Measurements from ENCODE around the gene ADIPOQ. TPM values are rescaled to one million over a fixed set of nuclear protein-coding genes. Genes with fewer than 3 reads are reported as not detected.
"Not testable (repeated sequence)": the region's sequence is repeated elsewhere in the genome, so short reads cannot be mapped to it uniquely, and the experiment has no call there.

Gene ADIPOQ
- total RNA-seq, 1 donor: under 0.01 TPM

- peak within 1 kb of the TSS; percentile 100 for H2AFZ ChIP-seq (ENCODE audit: low read length)
- DNase-seq (ENCODE audit: insufficient read length, low spot score, missing footprints): peak; percentile 92
- peaks cover 13% of the 10 kb centered on the region for H3K36me3 ChIP-seq (ENCODE audit: insufficient read depth, low read length)
- H4K20me1 ChIP-seq (ENCODE audit: insufficient read depth, low read length): no peaks in the 10 kb centered on the region
- H3K27ac ChIP-seq (ENCODE audit: low read depth, low read length): peak within 1 kb of the TSS; percentile 83
- peak within 1 kb of the TSS; percentile 97 for H3K4me3 ChIP-seq (ENCODE audit: insufficient read depth, low read length)
- H3K27me3 ChIP-seq (ENCODE audit: insufficient read depth, low read length): no peaks in the 10 kb centered on the region
- H3K9me3 ChIP-seq (ENCODE audit: low read depth, low read length): no peaks in the 10 kb centered on the region
- H3K79me2 ChIP-seq (ENCODE audit: insufficient read depth, low read length): peaks cover 20% of the 10 kb centered on the region
- peak within 1 kb of the TSS; percentile 89 for H3K4me2 ChIP-seq (ENCODE audit: insufficient read depth, low read length)
- peaks cover 13% of the 10 kb centered on the region for H3K4me1 ChIP-seq (ENCODE audit: insufficient read depth, low read length)
- no peak for TF ChIP-seq CTCF (IDR thresholded peaks at IDR 0.05; ENCODE audit: extremely low read depth, low read depth, low read length)
Measured at GRCh38 chr3:186806089-186807055, 36.1 kb upstream of the ADIPOQ start, which contains the start of gene RFC4. Gene RFC4, minus strand, starts transcription at chr3:186806482. Its CDS starts 1,769 bp downstream, at chr3:186804713.

GRCh38 chr3:186807231-186807630, 35.3 kb upstream of the ADIPOQ start:
- H3K4me1 ChIP-seq (ENCODE audit: insufficient read depth, low read length): peaks cover 13% of the 10 kb centered on the region
- DNase-seq (ENCODE audit: insufficient read length, low spot score, missing footprints): no peak
- peak overlapping the region; percentile 100 for H2AFZ ChIP-seq (ENCODE audit: low read length)
- TF ChIP-seq CTCF (IDR thresholded peaks at IDR 0.05; ENCODE audit: extremely low read depth, low read depth, low read length): no peak
- peak overlapping the region; percentile 97 for H3K4me3 ChIP-seq (ENCODE audit: insufficient read depth, low read length)
- H3K9me3 ChIP-seq (ENCODE audit: low read depth, low read length): no peaks in the 10 kb centered on the region
- no peaks in the 10 kb centered on the region for H3K27me3 ChIP-seq (ENCODE audit: insufficient read depth, low read length)
- H3K27ac ChIP-seq (ENCODE audit: low read depth, low read length): no peak overlapping the region
- H3K79me2 ChIP-seq (ENCODE audit: insufficient read depth, low read length): peaks cover 20% of the 10 kb centered on the region
- H3K36me3 ChIP-seq (ENCODE audit: insufficient read depth, low read length): peaks cover 13% of the 10 kb centered on the region
- H3K4me2 ChIP-seq (ENCODE audit: insufficient read depth, low read length): peak overlapping the region; percentile 89
- H4K20me1 ChIP-seq (ENCODE audit: insufficient read depth, low read length): no peaks in the 10 kb centered on the region

- Histone ChIP-seq H2AFZ (ENCODE audit: low read length) (no peak overlapping the region), H3K9me3 (ENCODE audit: low read depth, low read length) (no peaks in the 10 kb centered on the region), H3K4me2 (ENCODE audit: insufficient read depth, low read length) (no peak overlapping the region), H3K79me2 (ENCODE audit: insufficient read depth, low read length) (peaks cover 9% of the 10 kb centered on the region), H3K27me3 (ENCODE audit: insufficient read depth, low read length) (no peaks in the 10 kb centered on the region), H3K36me3 (ENCODE audit: insufficient read depth, low read length) (no peaks in the 10 kb centered on the region), H3K4me3 (ENCODE audit: insufficient read depth, low read length) (no peak overlapping the region), H3K27ac (ENCODE audit: low read depth, low read length) (no peak overlapping the region), H4K20me1 (ENCODE audit: insufficient read depth, low read length) (no peaks in the 10 kb centered on the region), H3K4me1 (ENCODE audit: insufficient read depth, low read length) (peaks cover 12% of the 10 kb centered on the region)
- DNase-seq (ENCODE audit: insufficient read length, low spot score, missing footprints): no peak
- no peak for TF ChIP-seq CTCF (IDR thresholded peaks at IDR 0.05; ENCODE audit: extremely low read depth, low read depth, low read length)
Measured at GRCh38 chr3:186810336-186810996, 32.0 kb upstream of the ADIPOQ start.

- not testable (repeated sequence) for H3K9me3 ChIP-seq (ENCODE audit: low read depth, low read length); H3K27ac ChIP-seq (ENCODE audit: low read depth, low read length); H3K36me3 ChIP-seq (ENCODE audit: insufficient read depth, low read length); H3K4me3 ChIP-seq (ENCODE audit: insufficient read depth, low read length); H3K27me3 ChIP-seq (ENCODE audit: insufficient read depth, low read length); H3K79me2 ChIP-seq (ENCODE audit: insufficient read depth, low read length); H4K20me1 ChIP-seq (ENCODE audit: insufficient read depth, low read length); DNase-seq (ENCODE audit: insufficient read length, low spot score, missing footprints); H3K4me2 ChIP-seq (ENCODE audit: insufficient read depth, low read length); H2AFZ ChIP-seq (ENCODE audit: low read length)
- H3K4me1 ChIP-seq (ENCODE audit: insufficient read depth, low read length): peaks cover 12% of the 10 kb centered on the region
Measured at GRCh38 chr3:186811313-186811712, 31.2 kb upstream of the ADIPOQ start.

All from osteoblast (primary cell).